ENCODE measurements around the gene PALLD.

The PALLD gene

GRCh38 chr4:168790898-168791297 is 294.0 kb downstream of the PALLD start:
- Histone ChIP-seq H3K4me3 (ENCODE audit: low read length) (no peak overlapping the region), H2AFZ (ENCODE audit: low read length) (no peak overlapping the region), H3K4me1 (ENCODE audit: low read length) (0 out of 2 replicates have a peak, but pooled peaks cover 3% of the 10 kb centered on the region), H3K27ac (ENCODE audit: low read length) (no peak overlapping the region), H4K20me1 (ENCODE audit: insufficient read depth, low read length) (no peaks in the 10 kb centered on the region), H3K4me2 (ENCODE audit: low read depth, low read length) (no peak overlapping the region), H3K36me3 (replicated peaks; ENCODE audit: insufficient read depth, low read length) (no peaks in the 10 kb centered on the region), H3K9ac (ENCODE audit: low read length) (no peak overlapping the region), H3F3A (ENCODE audit: insufficient read depth, low read length) (no peaks in the 10 kb centered on the region), H3K9me2 (replicated peaks; ENCODE audit: insufficient read depth, low read length) (no peaks in the 10 kb centered on the region), H3K27me3 (replicated peaks; ENCODE audit: insufficient read depth, low read length) (no peaks in the 10 kb centered on the region), H3K9me3 (replicated peaks; ENCODE audit: insufficient read depth, low read length) (no peaks in the 10 kb centered on the region), H3K79me2 (ENCODE audit: low read length) (no peaks in the 10 kb centered on the region)
- TF ChIP-seq CTCF (IDR thresholded peaks at IDR 0.05; ENCODE audit: low read length) (no peak), EZH2 (optimal IDR thresholded peaks at IDR 0.05; ENCODE audit: low read depth, low read length) (no peak), EZH2phosphoT487 (IDR thresholded peaks at IDR 0.05; ENCODE audit: low read length) (no peak)
- no peak for DNase-seq

- Histone ChIP-seq H3K4me2 (ENCODE audit: low read depth, low read length) (no peak overlapping the region), H3K9ac (ENCODE audit: low read length) (no peak overlapping the region), H4K20me1 (ENCODE audit: insufficient read depth, low read length) (no peaks in the 10 kb centered on the region), H3K9me2 (replicated peaks; ENCODE audit: insufficient read depth, low read length) (no peaks in the 10 kb centered on the region), H3K4me3 (ENCODE audit: low read length) (no peak overlapping the region), H3K36me3 (replicated peaks; ENCODE audit: insufficient read depth, low read length) (no peaks in the 10 kb centered on the region), H2AFZ (ENCODE audit: low read length) (no peak overlapping the region), H3K27me3 (replicated peaks; ENCODE audit: insufficient read depth, low read length) (no peaks in the 10 kb centered on the region), H3K4me1 (ENCODE audit: low read length) (0 out of 2 replicates have a peak, but pooled peaks cover 3% of the 10 kb centered on the region), H3K79me2 (ENCODE audit: low read length) (no peaks in the 10 kb centered on the region), H3F3A (ENCODE audit: insufficient read depth, low read length) (no peaks in the 10 kb centered on the region), H3K27ac (ENCODE audit: low read length) (no peak overlapping the region), H3K9me3 (replicated peaks; ENCODE audit: insufficient read depth, low read length) (no peaks in the 10 kb centered on the region)
- no peak for DNase-seq
- TF ChIP-seq CTCF (IDR thresholded peaks at IDR 0.05; ENCODE audit: low read length) (no peak), EZH2 (optimal IDR thresholded peaks at IDR 0.05; ENCODE audit: low read depth, low read length) (no peak), EZH2phosphoT487 (IDR thresholded peaks at IDR 0.05; ENCODE audit: low read length) (no peak)
Measured at GRCh38 chr4:168791376-168791775, 294.5 kb downstream of the PALLD start.

- no peak overlapping the region for H3K4me3 ChIP-seq (ENCODE audit: low read length)
- H3K36me3 ChIP-seq (replicated peaks; ENCODE audit: insufficient read depth, low read length), result no peaks in the 10 kb centered on the region
- H3K9ac ChIP-seq (ENCODE audit: low read length), result no peak overlapping the region
- H3K79me2 ChIP-seq (ENCODE audit: low read length), result no peaks in the 10 kb centered on the region
- H3F3A ChIP-seq (ENCODE audit: insufficient read depth, low read length), result no peaks in the 10 kb centered on the region
- H3K4me2 ChIP-seq (ENCODE audit: low read depth, low read length), result no peak overlapping the region
- H3K27me3 ChIP-seq (replicated peaks; ENCODE audit: insufficient read depth, low read length), result no peaks in the 10 kb centered on the region
- H3K27ac ChIP-seq (ENCODE audit: low read length), result no peak overlapping the region
- 0 out of 2 replicates have a peak, but pooled peaks cover 3% of the 10 kb centered on the region for H3K4me1 ChIP-seq (ENCODE audit: low read length)
- no peaks in the 10 kb centered on the region for H3K9me2 ChIP-seq (replicated peaks; ENCODE audit: insufficient read depth, low read length)
- no peak for DNase-seq
- H4K20me1 ChIP-seq (ENCODE audit: insufficient read depth, low read length), result no peaks in the 10 kb centered on the region
- no peak for TF ChIP-seq EZH2phosphoT487 (IDR thresholded peaks at IDR 0.05; ENCODE audit: low read length)
- no peak for TF ChIP-seq CTCF (IDR thresholded peaks at IDR 0.05; ENCODE audit: low read length)
- no peak for TF ChIP-seq EZH2 (optimal IDR thresholded peaks at IDR 0.05; ENCODE audit: low read depth, low read length)
- no peaks in the 10 kb centered on the region for H3K9me3 ChIP-seq (replicated peaks; ENCODE audit: insufficient read depth, low read length)
- H2AFZ ChIP-seq (ENCODE audit: low read length), result no peak overlapping the region
Measured at GRCh38 chr4:168793542-168793941, 296.7 kb downstream of the PALLD start.
